ENCODE results near the gene HNRNPDL.
"Not testable (repeated sequence)": the region's sequence is repeated elsewhere in the genome, so short reads cannot be mapped to it uniquely, and the experiment has no call there.

Gene HNRNPDL

DNA sequence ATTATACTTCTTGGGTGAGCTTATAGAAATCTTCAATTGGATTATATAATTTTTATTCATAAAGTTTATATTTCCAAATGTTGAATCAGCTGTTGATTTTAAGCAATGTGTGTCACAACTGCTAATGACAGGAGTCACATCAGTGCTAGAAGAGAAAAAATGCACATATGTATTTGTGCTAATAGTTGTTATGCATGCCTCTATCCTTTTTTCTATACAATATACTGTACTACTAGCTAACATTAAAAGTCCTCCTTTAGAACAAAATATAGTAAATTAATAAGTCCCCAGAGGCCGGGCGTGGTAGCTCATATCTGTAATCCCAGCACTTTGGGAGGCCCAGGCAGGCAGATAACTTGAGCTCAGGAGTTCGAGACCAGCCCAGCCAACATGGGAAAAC, 32.7 kb downstream of the HNRNPDL start:
- DNase-seq (ENCODE audit: low read depth in 1 of 2, low spot score in 1 of 2), result no peak
- Histone ChIP-seq H3K4me3 (replicated peaks; ENCODE audit: insufficient read depth, low read length) (no peak overlapping the region), H3K27ac (replicated peaks) (no peak overlapping the region), H3K27me3 (ENCODE audit: insufficient read depth, poor library complexity, severe bottlenecking) (no peaks in the 10 kb centered on the region)
- no peak for TF ChIP-seq SPI1 (IDR thresholded peaks at IDR 0.05; ENCODE audit: borderline replicate concordance, low read depth)
- TF ChIP-seq GABPA (IDR thresholded peaks at IDR 0.05; ENCODE audit: low read depth), result no peak
- TF ChIP-seq, protein P1, sequence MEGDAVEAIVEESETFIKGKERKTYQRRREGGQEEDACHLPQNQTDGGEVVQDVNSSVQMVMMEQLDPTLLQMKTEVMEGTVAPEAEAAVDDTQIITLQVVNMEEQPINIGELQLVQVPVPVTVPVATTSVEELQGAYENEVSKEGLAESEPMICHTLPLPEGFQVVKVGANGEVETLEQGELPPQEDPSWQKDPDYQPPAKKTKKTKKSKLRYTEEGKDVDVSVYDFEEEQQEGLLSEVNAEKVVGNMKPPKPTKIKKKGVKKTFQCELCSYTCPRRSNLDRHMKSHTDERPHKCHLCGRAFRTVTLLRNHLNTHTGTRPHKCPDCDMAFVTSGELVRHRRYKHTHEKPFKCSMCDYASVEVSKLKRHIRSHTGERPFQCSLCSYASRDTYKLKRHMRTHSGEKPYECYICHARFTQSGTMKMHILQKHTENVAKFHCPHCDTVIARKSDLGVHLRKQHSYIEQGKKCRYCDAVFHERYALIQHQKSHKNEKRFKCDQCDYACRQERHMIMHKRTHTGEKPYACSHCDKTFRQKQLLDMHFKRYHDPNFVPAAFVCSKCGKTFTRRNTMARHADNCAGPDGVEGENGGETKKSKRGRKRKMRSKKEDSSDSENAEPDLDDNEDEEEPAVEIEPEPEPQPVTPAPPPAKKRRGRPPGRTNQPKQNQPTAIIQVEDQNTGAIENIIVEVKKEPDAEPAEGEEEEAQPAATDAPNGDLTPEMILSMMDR (IDR thresholded peaks at IDR 0.05; ENCODE audit: insufficient read depth, low read length), result no peak
- TF ChIP-seq, protein P2, sequence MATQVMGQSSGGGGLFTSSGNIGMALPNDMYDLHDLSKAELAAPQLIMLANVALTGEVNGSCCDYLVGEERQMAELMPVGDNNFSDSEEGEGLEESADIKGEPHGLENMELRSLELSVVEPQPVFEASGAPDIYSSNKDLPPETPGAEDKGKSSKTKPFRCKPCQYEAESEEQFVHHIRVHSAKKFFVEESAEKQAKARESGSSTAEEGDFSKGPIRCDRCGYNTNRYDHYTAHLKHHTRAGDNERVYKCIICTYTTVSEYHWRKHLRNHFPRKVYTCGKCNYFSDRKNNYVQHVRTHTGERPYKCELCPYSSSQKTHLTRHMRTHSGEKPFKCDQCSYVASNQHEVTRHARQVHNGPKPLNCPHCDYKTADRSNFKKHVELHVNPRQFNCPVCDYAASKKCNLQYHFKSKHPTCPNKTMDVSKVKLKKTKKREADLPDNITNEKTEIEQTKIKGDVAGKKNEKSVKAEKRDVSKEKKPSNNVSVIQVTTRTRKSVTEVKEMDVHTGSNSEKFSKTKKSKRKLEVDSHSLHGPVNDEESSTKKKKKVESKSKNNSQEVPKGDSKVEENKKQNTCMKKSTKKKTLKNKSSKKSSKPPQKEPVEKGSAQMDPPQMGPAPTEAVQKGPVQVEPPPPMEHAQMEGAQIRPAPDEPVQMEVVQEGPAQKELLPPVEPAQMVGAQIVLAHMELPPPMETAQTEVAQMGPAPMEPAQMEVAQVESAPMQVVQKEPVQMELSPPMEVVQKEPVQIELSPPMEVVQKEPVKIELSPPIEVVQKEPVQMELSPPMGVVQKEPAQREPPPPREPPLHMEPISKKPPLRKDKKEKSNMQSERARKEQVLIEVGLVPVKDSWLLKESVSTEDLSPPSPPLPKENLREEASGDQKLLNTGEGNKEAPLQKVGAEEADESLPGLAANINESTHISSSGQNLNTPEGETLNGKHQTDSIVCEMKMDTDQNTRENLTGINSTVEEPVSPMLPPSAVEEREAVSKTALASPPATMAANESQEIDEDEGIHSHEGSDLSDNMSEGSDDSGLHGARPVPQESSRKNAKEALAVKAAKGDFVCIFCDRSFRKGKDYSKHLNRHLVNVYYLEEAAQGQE (IDR thresholded peaks at IDR 0.05; ENCODE audit: insufficient replicate concordance, low read depth), result no peak
- TF ChIP-seq POLR2AphosphoS5 (IDR thresholded peaks at IDR 0.05; ENCODE audit: low read depth), result no peak

DNA sequence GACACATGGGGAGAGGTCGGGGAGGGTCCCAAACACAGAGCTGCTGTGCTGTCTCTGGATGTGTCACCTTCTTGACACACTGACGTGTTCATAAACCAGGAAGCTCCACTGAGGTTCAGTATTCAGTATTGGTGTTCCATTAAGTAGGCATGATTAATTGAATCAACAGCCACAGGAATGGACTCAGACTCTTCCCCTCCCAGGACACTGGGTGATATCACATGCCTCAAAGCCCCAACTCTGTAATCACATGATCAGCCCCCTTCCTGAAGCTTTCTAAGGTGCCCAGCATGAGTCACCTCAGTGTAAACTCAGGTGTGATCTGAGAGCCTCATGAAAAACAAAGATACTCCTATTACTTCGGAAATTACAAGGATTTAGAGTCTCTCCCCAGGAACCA, 35.4 kb downstream of the HNRNPDL start:
- no peak overlapping the region for H3K4me3 ChIP-seq (replicated peaks; ENCODE audit: insufficient read depth, low read length)
- TF ChIP-seq SPI1 (IDR thresholded peaks at IDR 0.05; ENCODE audit: borderline replicate concordance, low read depth) (no peak), POLR2AphosphoS5 (IDR thresholded peaks at IDR 0.05; ENCODE audit: low read depth) (no peak), GABPA (IDR thresholded peaks at IDR 0.05; ENCODE audit: low read depth) (no peak)
- TF ChIP-seq, protein P2 (IDR thresholded peaks at IDR 0.05; ENCODE audit: insufficient replicate concordance, low read depth), result no peak
- TF ChIP-seq, protein P1 (IDR thresholded peaks at IDR 0.05; ENCODE audit: insufficient read depth, low read length), result no peak
- H3K27ac ChIP-seq (replicated peaks), result no peak overlapping the region
- no peak for DNase-seq (ENCODE audit: low read depth in 1 of 2, low spot score in 1 of 2)
- H3K27me3 ChIP-seq (ENCODE audit: insufficient read depth, poor library complexity, severe bottlenecking), result no peaks in the 10 kb centered on the region

DNA sequence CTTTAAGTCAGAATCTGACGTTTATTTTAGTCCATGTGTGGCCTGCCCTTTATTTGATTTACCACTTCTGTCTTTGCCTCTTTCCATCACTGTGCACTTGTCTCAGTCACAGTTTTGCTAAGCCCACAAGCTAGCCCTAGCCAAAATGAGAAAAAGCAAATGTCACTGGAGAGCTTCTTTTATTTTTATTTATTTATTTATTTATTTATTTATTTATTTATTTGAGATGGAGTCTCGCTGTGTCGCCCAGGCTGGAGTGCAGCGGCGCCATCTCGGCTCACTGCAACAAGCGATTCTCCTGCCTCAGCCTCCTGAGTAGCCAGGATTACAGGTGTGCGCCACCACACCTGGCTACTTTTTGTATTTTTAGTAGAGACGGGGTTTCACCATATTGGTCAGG, 40.2 kb downstream of the HNRNPDL start:
- not testable (repeated sequence) for H3K27me3 ChIP-seq (ENCODE audit: insufficient read depth, poor library complexity, severe bottlenecking); DNase-seq (ENCODE audit: low read depth in 1 of 2, low spot score in 1 of 2); H3K27ac ChIP-seq (replicated peaks); H3K4me3 ChIP-seq (replicated peaks; ENCODE audit: insufficient read depth, low read length)

DNA sequence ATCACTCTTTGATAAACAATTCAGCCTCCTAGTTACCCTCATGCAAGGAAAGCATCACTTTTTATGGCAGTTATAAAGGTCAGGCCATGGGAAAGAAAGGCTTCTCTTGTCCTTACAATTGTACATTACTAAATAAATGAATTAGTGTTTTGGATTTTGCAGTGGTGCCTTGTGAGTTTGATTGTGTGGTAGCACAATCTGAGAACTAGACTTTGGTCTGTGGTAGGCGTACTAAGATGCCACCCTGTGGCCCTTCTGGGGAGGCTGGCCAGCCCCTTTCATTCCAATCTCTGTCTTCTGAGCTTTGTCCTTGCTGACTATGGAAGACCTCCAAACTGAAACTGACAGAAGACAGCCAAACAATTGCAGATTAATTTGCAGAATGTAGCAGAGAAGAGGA, 41.9 kb downstream of the HNRNPDL start:
- no peak for DNase-seq (ENCODE audit: low read depth in 1 of 2, low spot score in 1 of 2)
- no peak overlapping the region for H3K27ac ChIP-seq (replicated peaks)
- no peak overlapping the region for H3K4me3 ChIP-seq (replicated peaks; ENCODE audit: insufficient read depth, low read length)
- TF ChIP-seq GABPA (IDR thresholded peaks at IDR 0.05; ENCODE audit: low read depth), result no peak
- TF ChIP-seq, protein P1 (IDR thresholded peaks at IDR 0.05; ENCODE audit: insufficient read depth, low read length), result no peak
- TF ChIP-seq, protein P2 (IDR thresholded peaks at IDR 0.05; ENCODE audit: insufficient replicate concordance, low read depth), result no peak
- no peak for TF ChIP-seq SPI1 (IDR thresholded peaks at IDR 0.05; ENCODE audit: borderline replicate concordance, low read depth)
- no peak for TF ChIP-seq POLR2AphosphoS5 (IDR thresholded peaks at IDR 0.05; ENCODE audit: low read depth)
- no peaks in the 10 kb centered on the region for H3K27me3 ChIP-seq (ENCODE audit: insufficient read depth, poor library complexity, severe bottlenecking)

DNA sequence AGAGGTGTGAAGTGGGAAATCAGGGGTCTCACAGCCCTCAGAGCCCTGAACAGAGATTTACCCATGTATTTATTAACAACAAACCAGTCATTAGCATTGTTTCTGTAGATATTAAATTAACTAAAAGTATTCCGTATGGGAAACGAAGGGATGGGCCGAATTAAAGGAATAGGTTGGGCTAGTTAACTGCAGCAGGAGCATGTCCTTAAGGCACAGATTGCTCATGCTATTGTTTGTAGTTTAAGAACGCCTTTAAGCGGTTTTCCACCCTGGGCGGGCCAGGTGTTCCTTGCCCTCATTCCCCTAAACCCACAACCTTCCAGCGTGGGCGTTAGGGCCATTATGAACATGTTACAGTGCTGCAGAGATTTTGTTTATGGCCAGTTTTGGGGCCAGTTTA, 44.0 kb downstream of the HNRNPDL start:
- H3K4me3 ChIP-seq (replicated peaks; ENCODE audit: insufficient read depth, low read length); DNase-seq (ENCODE audit: low read depth in 1 of 2, low spot score in 1 of 2); H3K27me3 ChIP-seq (ENCODE audit: insufficient read depth, poor library complexity, severe bottlenecking); H3K27ac ChIP-seq (replicated peaks): not testable (repeated sequence)

Data from HL-60 (cell line).